ENCODE measurements around the gene SMARCD1.
A peak's percentile ranks its signal among the peaks of the same experiment; 100 is the strongest.

The SMARCD1 gene

GRCh38 chr12:50050119-50050385 lies 35.1 kb upstream of the SMARCD1 start:
- H3K9me3 ChIP-seq, result no peaks in the 10 kb centered on the region
- H3K27me3 ChIP-seq, result no peaks in the 10 kb centered on the region
- no peak overlapping the region for H3K4me3 ChIP-seq (ENCODE audit: low read depth, low read length)
- no peaks in the 10 kb centered on the region for H3K36me3 ChIP-seq
- TF ChIP-seq, protein P1, sequence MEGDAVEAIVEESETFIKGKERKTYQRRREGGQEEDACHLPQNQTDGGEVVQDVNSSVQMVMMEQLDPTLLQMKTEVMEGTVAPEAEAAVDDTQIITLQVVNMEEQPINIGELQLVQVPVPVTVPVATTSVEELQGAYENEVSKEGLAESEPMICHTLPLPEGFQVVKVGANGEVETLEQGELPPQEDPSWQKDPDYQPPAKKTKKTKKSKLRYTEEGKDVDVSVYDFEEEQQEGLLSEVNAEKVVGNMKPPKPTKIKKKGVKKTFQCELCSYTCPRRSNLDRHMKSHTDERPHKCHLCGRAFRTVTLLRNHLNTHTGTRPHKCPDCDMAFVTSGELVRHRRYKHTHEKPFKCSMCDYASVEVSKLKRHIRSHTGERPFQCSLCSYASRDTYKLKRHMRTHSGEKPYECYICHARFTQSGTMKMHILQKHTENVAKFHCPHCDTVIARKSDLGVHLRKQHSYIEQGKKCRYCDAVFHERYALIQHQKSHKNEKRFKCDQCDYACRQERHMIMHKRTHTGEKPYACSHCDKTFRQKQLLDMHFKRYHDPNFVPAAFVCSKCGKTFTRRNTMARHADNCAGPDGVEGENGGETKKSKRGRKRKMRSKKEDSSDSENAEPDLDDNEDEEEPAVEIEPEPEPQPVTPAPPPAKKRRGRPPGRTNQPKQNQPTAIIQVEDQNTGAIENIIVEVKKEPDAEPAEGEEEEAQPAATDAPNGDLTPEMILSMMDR (IDR thresholded peaks at IDR 0.05; ENCODE audit: low read depth, low read length), result no peak
- no peak for DNase-seq
- H3K4me1 ChIP-seq, result 0 out of 2 replicates have a peak, but pooled peaks cover 3% of the 10 kb centered on the region

DNA sequence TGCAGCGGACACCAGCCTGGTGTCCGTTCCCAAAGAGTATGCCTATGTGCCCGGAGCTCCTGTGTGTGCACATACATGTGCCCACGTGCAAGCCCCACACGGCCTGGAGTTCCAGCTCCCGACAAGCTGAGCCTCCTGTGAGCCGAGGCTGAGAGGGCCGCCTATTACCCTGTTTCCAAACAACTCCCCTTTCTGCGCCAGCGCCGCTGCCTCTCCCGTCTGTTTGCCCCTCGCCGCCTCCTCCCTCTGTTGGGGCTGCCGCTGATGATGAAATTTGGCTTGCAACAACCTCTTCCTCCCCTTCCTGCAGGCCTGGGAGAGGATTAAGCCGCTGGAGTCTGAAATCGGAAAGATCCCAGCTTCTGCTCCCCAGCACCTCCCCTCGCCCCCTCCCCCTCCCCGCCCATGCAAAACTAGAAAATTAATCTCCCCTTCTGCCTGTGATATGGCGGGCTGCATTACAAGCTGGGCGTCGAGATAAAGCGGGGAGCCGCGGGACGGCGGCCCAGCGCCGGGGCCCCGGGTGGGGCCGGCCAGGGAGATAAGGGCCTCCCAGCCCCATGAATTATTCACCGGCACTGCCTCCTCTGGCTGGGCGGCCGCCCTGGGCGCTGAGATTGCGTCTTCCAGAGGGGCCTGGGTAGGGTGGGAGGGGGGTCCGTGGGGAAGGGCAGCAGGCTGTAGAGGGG lies 34.6 kb upstream of the SMARCD1 start:
- Histone ChIP-seq H3K4me3 (ENCODE audit: low read depth, low read length) (peak overlapping the region; percentile 10; the same call in 1 of the 2 replicates), H3K36me3 (no peaks in the 10 kb centered on the region), H3K27me3 (no peaks in the 10 kb centered on the region), H3K4me1 (peaks cover 3% of the 10 kb centered on the region; the same call in 1 of the 2 replicates), H3K9me3 (no peaks in the 10 kb centered on the region)
- peak; percentile 42 for DNase-seq
- TF ChIP-seq, protein P1 (IDR thresholded peaks at IDR 0.05; ENCODE audit: low read depth, low read length), result no peak

DNA sequence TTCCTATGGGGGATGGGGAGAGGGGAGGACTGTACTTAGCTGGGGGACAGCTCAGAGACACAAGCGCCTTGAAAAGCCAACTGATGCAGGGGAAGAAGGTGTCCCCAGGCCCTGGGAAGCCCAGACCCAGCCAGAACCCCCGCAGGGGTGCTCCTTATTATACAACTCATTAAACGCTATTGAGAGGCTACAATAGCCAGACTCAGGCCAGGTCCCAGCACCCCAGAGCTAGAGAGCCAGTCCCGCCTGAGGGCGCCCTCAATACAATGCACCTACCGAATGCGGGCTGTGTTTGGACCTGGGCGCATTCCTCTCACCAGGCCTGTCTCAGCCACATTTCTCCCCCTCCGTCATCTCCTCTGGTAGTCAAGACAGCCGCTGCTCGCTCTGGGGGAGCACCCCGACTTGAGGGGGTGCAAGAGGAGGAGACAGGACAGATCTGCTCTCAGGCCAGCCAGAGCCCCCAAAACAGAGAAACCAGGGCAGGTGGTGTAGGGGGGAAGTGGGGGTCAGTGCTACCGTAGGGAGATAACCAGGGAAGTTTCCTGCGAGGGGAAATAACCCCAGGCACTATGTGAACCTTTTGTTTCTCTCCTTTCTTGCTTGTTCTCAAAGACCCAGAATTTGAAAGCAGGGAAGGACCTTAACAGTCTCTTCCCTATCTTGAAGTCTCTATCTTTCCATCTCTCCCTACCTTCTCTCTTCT lies 33.9 kb upstream of the SMARCD1 start:
- Histone ChIP-seq H3K36me3 (no peaks in the 10 kb centered on the region), H3K4me1 (peaks cover 5% of the 10 kb centered on the region), H3K27me3 (no peaks in the 10 kb centered on the region), H3K4me3 (ENCODE audit: low read depth, low read length) (no peak overlapping the region), H3K9me3 (no peaks in the 10 kb centered on the region)
- no peak for DNase-seq
- TF ChIP-seq, protein P1 (IDR thresholded peaks at IDR 0.05; ENCODE audit: low read depth, low read length), result no peak

GRCh38 chr12:50052544-50052943 lies 32.6 kb upstream of the SMARCD1 start:
- no peaks in the 10 kb centered on the region for H3K36me3 ChIP-seq
- H3K4me1 ChIP-seq, result peaks cover 12% of the 10 kb centered on the region
- TF ChIP-seq, protein P1 (IDR thresholded peaks at IDR 0.05; ENCODE audit: low read depth, low read length), result no peak
- no peaks in the 10 kb centered on the region for H3K27me3 ChIP-seq
- no peaks in the 10 kb centered on the region for H3K9me3 ChIP-seq
- no peak overlapping the region for H3K4me3 ChIP-seq (ENCODE audit: low read depth, low read length)
- DNase-seq, result no peak

DNA sequence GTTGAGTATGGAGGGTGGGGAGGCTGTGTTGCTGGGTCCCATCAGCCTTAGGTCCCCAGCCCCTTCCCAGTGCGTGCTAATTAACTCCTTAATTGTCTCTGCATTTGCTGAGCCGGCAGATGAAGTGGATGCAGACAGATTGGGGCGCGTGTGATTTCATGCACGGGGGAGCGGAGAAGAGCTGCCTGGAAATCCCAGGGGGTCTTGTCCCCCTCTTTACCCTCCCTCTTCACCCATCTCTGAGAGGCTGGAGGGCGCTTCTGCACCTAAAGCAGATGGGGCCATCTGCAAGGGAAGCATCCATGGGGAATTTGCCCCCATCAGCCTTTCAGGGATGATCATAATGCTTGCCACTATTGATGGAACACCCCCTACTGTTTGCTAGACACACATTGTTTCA lies 32.2 kb upstream of the SMARCD1 start:
- no peak for DNase-seq
- Histone ChIP-seq H3K36me3 (no peaks in the 10 kb centered on the region), H3K9me3 (no peaks in the 10 kb centered on the region), H3K4me1 (peaks cover 12% of the 10 kb centered on the region), H3K4me3 (ENCODE audit: low read depth, low read length) (no peak overlapping the region), H3K27me3 (no peaks in the 10 kb centered on the region)
- TF ChIP-seq, protein P1 (IDR thresholded peaks at IDR 0.05; ENCODE audit: low read depth, low read length), result 0 out of 2 replicates have a peak, but pooled peaks have one; percentile 14

DNA sequence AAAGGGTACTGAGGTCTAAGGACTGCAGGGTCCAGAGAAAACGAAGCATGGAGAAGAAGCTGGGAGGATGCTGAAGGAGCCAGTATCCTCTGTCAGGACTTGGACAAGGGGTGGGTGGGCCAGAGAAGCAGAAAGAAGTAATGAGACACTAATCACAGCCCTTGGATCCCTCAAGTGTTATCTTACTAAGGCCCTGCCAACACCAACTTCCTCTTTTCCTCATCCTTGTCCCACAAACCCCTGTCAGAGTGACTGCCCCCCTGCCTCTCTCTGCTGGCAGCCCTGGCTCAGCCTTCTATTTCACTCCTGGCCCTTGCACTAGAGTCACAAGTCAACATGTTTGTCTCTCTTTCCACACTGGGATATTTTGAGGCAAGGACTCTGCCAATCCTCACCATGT lies 31.6 kb upstream of the SMARCD1 start:
- TF ChIP-seq, protein P1 (IDR thresholded peaks at IDR 0.05; ENCODE audit: low read depth, low read length), result no peak
- no peak for DNase-seq
- H3K27me3 ChIP-seq, result no peaks in the 10 kb centered on the region

More for the DNA sequence above, 31.6 kb upstream of the SMARCD1 start:
- Histone ChIP-seq H3K9me3 (no peaks in the 10 kb centered on the region), H3K36me3 (no peaks in the 10 kb centered on the region), H3K4me3 (ENCODE audit: low read depth, low read length) (no peak overlapping the region), H3K4me1 (peaks cover 12% of the 10 kb centered on the region)
